GM19043 (cell line): ENCODE measurements around the gene AIRE.

ENCODE experiments used
- ATAC-seq: cut with Tn5 transposase; IDR thresholded peaks from one replicate; pipeline ENCODE4 v1.9.1; 2021; ENCODE audit warnings: low read depth; ENCODE audit not compliant: unreplicated experiment

AIRE gene

GRCh38 chr21:44322621-44323325 lies 37.1 kb downstream of the AIRE start:
- ATAC-seq: no peak

- ATAC-seq: no peak
Measured at GRCh38 chr21:44323591-44323990, 37.9 kb downstream of the AIRE start.

- ATAC-seq: no peak
Measured at GRCh38 chr21:44324106-44324853, 38.6 kb downstream of the AIRE start.

- ATAC-seq: no peak
Measured at GRCh38 chr21:44324854-44325107, 39.1 kb downstream of the AIRE start.

GRCh38 chr21:44325386-44326271 lies 40.0 kb downstream of the AIRE start:
- ATAC-seq: no peak

- ATAC-seq: no peak
Measured at GRCh38 chr21:44326272-44326647, 40.6 kb downstream of the AIRE start.

- ATAC-seq: no peak
Measured at GRCh38 chr21:44326716-44327602, 41.3 kb downstream of the AIRE start.

- no peak for ATAC-seq
Measured at GRCh38 chr21:44327603-44327974, 41.9 kb downstream of the AIRE start.

- ATAC-seq: no peak
Measured at GRCh38 chr21:44328242-44328895, 42.7 kb downstream of the AIRE start.

- ATAC-seq: no peak
Measured at GRCh38 chr21:44329086-44329889, 43.6 kb downstream of the AIRE start.

- ATAC-seq: no peak
Measured at GRCh38 chr21:44329971-44330681, 44.5 kb downstream of the AIRE start.

GRCh38 chr21:44330698-44331097 lies 45.0 kb downstream of the AIRE start:
- no peak for ATAC-seq

- ATAC-seq: no peak
Measured at GRCh38 chr21:44331209-44331608, 45.5 kb downstream of the AIRE start.

GRCh38 chr21:44331650-44332307 lies 46.1 kb downstream of the AIRE start:
- ATAC-seq: no peak

GRCh38 chr21:44332383-44332782 lies 46.7 kb downstream of the AIRE start:
- no peak for ATAC-seq

- ATAC-seq: no peak
Measured at GRCh38 chr21:44332965-44333364, 47.3 kb downstream of the AIRE start.

GRCh38 chr21:44333509-44334328 lies 48.0 kb downstream of the AIRE start:
- ATAC-seq: no peak
